ENCODE measurements around the gene PDE12.
"Not testable (repeated sequence)": the region's sequence is repeated elsewhere in the genome, so short reads cannot be mapped to it uniquely, and the experiment has no call there.

PDE12 gene

DNA sequence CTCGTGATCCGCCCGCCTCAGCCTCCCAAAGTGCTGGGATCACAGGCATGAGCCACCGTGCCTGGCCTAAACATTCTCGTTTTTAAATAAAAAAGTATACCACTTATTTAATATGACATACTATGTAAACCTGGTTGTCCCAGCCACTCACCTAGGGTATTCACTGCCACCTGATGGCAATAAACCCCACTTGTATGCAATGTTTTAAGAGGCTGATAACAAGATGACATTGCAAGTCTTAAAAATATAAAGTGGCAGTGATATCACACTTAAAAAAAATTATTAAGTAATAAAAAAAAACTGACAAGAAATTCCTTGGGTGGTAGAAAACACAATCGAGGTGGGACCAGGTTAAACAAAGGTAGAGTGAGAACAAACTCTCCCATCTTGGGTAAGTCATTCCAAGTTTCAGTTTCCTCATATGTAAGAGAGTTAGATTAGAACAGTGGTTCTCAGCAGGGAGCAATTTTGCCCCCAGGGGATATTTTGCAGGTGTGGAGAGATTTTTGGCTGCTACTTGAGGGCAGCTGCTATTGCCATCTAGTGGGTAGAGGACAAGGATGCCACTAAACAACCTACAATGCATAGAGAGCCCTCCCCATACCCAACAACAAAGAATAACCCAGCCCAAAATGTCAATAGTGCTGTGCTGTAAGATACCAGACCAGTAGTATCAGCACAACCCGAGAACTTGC, 26.5 kb downstream of the PDE12 start:
- DNase-seq (ENCODE audit: low read depth in 3 of 3, low spot score in 1 of 3), result no peak

GRCh38 chr3:57583544-57583943, 27.5 kb downstream of the PDE12 start:
- no peak for DNase-seq (ENCODE audit: low read depth in 3 of 3, low spot score in 1 of 3)

DNA sequence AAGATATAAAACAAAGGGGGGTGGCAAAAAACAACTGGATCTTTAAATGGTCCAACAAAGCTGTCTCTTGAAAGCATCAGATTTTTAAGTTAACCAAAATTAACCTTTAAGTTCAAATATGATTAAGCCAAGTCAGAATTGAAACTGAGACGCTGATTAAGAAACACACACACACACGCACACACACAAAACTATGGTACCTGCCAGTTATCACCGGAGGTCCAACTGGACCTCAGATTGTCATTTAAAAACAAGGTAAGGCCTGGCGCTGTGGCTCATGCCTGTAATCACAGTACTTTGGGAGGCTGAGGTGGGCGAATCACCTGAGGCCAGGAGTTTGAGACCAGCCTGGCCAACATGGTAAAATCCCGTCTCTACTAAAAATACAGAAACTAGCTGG, 30.7 kb downstream of the PDE12 start:
- no peak for DNase-seq (ENCODE audit: low read depth in 3 of 3, low spot score in 1 of 3)

- DNase-seq (ENCODE audit: low read depth in 3 of 3, low spot score in 1 of 3), result no peak
Observed at GRCh38 chr3:57587905-57588304, 31.8 kb downstream of the PDE12 start.

GRCh38 chr3:57592306-57592705, 36.2 kb downstream of the PDE12 start:
- no peak for DNase-seq (ENCODE audit: low read depth in 3 of 3, low spot score in 1 of 3)

DNA sequence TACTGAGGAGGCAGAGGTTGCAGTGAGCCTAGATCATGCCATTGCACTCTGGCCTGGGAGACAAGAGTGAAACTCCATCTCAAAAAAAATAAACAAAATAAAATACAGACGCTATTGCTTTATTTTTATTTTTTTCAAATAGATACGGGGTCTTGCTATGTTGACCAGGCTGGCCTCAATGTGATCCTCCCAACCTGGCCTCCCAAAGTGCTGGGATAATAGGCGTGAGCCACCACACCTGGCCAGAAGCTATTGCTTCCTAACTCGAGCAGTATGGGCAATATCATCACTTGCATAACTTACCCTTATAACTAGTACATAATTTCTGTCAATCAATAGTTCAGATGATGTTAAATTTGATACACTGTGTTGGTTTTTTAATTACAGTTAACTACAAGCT, 38.1 kb downstream of the PDE12 start:
- DNase-seq (ENCODE audit: low read depth in 3 of 3, low spot score in 1 of 3), result no peak

DNA sequence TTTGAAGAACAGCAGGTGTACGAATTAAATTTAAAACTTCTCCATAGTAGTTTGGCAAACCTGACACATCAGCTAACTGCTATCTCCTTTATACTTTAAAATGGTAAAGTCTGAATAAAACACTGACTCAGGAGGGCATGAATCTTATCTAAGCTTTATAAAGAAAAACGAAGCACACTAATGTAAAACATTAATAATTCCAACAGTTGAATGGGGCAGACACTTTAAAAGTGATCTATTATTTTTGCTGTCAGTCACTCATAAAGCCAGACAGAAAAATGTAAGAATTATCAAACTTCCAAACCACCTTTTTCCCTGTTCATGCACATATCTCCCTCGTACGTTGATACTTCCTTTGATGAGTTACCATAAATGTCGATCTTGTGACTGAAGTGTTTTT, 38.5 kb downstream of the PDE12 start:
- DNase-seq (ENCODE audit: low read depth in 3 of 3, low spot score in 1 of 3), result no peak

DNA sequence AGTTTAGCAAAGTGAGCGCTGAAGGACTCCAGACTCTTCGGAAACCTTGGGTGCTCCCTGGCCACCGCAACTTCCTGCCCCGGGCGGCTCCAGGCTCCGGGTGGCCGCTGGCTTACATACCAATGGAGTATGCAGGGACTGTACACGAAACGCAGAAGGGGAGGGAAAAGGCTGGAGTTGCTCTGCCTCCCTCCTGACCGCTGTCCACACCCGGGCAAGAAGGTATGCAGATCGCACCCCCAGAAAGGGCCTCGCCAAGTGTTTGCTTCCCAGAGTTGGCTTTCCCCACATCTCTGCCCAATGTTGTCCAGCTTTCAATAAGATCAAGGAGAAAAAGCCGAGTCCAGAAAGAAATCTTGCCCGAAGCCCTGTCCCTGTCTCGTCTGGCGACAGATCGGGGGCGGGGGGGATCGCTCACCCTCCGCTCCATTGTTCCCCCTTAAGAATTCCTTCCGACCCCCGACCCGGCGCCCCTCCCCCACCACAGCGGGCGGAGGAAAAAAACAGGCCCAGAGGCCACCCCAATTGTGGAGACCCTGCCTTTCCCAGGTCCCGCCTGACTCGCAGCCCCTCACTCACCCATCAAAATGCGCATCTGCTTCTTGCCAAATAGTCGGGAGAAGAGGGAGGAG, 40.5 kb downstream of the PDE12 start:
- peak; percentile 18 to 34 (median 30) for DNase-seq (ENCODE audit: low read depth in 3 of 3, low spot score in 1 of 3)

GRCh38 chr3:57597127-57597923, 41.3 kb downstream of the PDE12 start, which contains the start of gene ARF4:
Gene ARF4, minus strand, starts transcription at chr3:57597344. Its CDS starts 204 bp downstream, at chr3:57597140.
- DNase-seq (ENCODE audit: low read depth in 3 of 3, low spot score in 1 of 3), result peak; percentile 98 to 99 (median 99)

GRCh38 chr3:57598765-57599360, 42.8 kb downstream of the PDE12 start:
- DNase-seq (ENCODE audit: low read depth in 3 of 3, low spot score in 1 of 3), result no peak

- DNase-seq (ENCODE audit: low read depth in 3 of 3, low spot score in 1 of 3), result no peak
Observed at GRCh38 chr3:57600195-57600594, 44.1 kb downstream of the PDE12 start.

GRCh38 chr3:57604971-57605370, 48.9 kb downstream of the PDE12 start:
- no peak for DNase-seq (ENCODE audit: low read depth in 3 of 3, low spot score in 1 of 3)

GRCh38 chr3:57605683-57606082, 49.6 kb downstream of the PDE12 start:
- no peak for DNase-seq (ENCODE audit: low read depth in 3 of 3, low spot score in 1 of 3)

GRCh38 chr3:57611870-57612269, 55.8 kb downstream of the PDE12 start:
- not testable (repeated sequence) for DNase-seq (ENCODE audit: low read depth in 3 of 3, low spot score in 1 of 3)

GRCh38 chr3:57616233-57616632, 60.2 kb downstream of the PDE12 start:
- no peak for DNase-seq (ENCODE audit: low read depth in 3 of 3, low spot score in 1 of 3)
